ENCODE measurements around the gene FAM90A26.
"Not testable (repeated sequence)": the region's sequence is repeated elsewhere in the genome, so short reads cannot be mapped to it uniquely, and the experiment has no call there.

FAM90A26 gene

DNA sequence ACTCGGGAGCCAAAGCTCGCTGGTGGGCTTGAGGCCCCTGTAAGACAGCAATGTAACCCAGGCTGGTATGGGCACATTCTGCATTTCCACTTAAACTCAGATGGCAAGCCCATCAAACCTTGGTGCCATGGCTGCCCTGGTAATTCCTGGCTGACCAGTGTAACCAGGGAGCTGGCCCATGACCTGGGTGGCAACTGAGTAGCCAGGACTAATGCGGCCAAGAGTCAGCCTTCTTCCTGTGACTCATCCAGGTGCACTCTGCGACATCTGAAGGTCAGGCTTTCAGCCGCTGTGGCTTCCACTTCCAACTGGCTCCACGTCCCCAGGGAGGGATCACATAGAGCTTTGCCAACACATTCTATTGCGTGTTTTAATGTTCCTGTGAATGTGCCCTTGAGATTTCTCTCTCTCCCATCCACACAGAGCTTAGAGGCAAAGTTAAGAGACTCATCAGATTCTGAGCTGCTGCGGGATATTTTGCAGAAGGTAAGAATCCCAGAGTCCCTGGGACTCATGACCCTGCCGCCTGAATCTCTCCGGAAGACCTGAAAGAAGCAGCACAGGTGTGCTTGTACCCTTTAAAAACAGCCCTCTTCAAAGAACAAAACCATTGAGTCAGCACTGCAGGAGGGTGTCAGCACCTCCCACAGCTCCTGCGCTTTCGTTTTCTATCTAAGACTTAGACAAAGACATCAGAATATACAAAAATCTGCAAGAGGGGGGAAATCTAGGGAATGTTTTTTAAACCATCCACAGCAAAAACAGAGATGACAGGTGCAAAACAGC, 14.9 kb upstream of the FAM90A26 start:
- not testable (repeated sequence) for FAIRE-seq

DNA sequence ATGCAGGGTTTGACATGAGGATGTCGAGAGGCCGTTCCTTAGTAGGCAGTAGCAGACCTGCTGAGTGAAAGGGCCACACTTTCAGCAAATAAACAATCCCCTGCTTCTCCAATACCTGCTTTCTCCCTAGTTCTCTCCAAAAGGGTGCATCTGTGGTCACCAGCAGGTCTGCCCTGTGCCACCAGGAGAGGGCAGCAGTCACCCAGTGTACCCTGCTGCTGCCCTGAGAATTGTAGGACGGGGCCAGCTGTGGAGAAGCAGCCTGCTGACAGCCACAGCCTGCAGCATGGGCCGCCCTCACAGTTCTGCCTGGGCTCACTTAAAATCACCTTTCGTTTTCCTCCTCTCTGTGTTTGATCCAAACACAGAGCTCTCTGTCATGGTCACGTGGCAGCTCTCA, 11.8 kb upstream of the FAM90A26 start:
- not testable (repeated sequence) for DNase-seq (ENCODE audit: insufficient read length, low spot score); FAIRE-seq

More for the DNA sequence above, 14.9 kb upstream of the FAM90A26 start:
- not testable (repeated sequence) for DNase-seq (ENCODE audit: insufficient read length, low spot score)

DNA sequence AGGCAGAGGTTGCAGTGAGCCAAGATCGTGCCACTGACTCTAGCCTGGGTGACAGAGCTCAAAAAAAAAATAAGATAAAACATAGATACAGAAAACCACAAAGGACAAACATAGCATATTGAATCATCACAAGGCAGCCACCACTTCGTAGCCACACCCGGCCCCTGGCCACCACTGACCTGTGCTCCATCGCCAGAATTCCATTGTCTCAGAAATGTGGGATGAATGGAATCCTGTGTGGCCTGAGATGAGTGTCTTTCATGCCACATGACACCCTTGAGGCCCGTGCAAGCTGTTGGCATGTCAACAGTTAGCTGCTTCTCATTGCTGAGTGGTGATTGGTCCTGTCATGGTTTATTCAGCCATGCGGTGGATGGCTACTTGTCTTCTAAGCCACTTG, 10.2 kb upstream of the FAM90A26 start:
- DNase-seq (ENCODE audit: insufficient read length, low spot score); FAIRE-seq: not testable (repeated sequence)

DNA sequence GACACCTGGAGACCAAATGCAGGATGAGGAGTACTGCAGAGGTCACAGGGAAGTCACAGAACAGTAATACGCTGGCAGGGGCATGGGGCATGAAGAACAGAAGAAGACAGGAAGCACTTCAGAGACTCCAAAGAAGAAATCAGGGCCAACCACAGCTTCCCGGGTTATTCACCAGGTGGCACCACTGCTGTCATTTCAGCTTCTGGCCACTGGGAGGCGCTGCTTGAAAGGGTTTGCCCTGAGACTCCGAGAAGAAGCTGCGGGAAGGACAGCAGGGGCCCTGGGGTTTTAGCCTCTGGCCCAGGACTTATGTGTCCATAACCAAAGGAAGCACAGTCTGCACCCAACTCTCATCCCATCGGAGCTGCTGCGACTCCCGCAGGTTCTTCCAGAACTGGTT, 4.2 kb upstream of the FAM90A26 start:
- not testable (repeated sequence) for FAIRE-seq; DNase-seq (ENCODE audit: insufficient read length, low spot score)

DNA sequence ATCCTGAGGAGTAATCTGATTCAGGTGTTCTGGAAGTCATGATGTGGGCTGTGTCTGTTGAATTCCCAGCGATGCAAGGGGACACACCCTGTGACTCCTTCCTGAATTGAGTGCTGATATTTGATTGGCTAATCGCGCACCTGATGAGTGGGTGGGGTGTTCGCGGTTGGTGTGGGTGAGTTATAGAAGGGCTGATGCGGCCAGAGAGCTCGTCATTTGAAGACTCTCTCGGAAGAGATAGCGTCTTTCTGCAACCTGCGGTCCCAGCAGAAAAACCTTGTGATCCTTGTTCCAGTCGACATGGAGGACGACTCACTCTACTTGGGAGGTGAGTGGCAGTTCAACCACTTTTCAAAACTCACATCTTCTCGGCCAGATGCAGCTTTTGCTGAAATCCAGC, 40.1 kb downstream of the FAM90A26 start, which contains the start of gene USP17L10:
TSS of gene USP17L10 (plus strand) at position 301 of the 400 bp plus-strand sequence. CDS start at position 301, 0 bp downstream.
- FAIRE-seq; DNase-seq (ENCODE audit: insufficient read length, low spot score): not testable (repeated sequence)

DNA sequence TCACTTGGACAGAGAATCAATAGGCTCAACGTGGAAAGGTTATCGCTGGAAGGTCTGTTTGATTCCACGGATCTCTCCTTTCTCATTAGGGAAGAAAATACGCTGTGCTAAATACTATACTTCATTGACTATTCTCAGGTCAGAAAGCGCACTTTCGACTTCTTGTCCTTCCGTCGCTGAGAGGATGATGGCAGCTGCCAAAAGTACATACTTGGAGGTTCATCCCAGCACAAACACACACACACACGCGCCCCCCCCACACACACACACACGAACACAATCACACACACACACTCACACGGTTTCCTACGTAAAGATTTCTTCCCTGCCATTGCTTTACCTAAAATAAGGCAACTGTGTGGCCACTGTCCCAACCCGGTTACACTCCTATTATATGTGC, 44.5 kb downstream of the FAM90A26 start:
- DNase-seq (ENCODE audit: insufficient read length, low spot score); FAIRE-seq: not testable (repeated sequence)

DNA sequence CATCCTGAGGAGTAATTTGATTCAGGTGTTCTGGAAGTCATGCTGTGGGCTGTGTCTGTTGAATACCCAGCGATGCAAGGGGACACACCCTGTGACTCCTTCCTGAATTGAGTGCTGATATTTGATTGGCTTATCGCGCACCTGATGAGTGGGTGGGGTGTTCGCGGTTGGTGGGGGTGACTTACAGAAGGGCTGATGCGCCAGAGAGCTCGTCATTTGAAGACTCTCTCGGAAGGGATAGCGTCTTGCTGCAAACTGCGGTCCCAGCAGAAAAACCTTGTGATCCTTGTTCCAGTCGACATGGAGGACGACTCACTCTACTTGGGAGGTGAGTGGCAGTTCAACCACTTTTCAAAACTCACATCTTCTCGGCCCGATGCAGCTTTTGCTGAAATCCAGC, 44.9 kb downstream of the FAM90A26 start, which contains the start of gene USP17L11:
TSS of gene USP17L11 (plus strand) at position 301 of the 400 bp plus-strand sequence. CDS start at position 301, 0 bp downstream.
- DNase-seq (ENCODE audit: insufficient read length, low spot score); FAIRE-seq: not testable (repeated sequence)

DNA sequence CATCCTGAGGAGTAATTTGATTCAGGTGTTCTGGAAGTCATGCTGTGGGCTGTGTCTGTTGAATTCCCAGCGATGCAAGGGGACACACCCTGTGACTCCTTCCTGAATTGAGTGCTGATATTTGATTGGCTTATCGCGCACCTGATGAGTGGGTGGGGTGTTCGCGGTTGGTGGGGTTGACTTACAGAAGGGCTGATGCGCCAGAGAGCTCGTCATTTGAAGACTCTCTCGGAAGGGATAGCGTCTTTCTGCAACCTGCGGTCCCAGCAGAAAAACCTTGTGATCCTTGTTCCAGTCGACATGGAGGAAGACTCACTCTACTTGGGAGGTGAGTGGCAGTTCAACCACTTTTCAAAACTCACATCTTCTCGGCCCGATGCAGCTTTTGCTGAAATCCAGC, 49.6 kb downstream of the FAM90A26 start, which contains the start of gene USP17L12:
TSS of gene USP17L12 (plus strand) at position 301 of the 400 bp plus-strand sequence. CDS start at position 301, 0 bp downstream.
- DNase-seq (ENCODE audit: insufficient read length, low spot score); FAIRE-seq: not testable (repeated sequence)

DNA sequence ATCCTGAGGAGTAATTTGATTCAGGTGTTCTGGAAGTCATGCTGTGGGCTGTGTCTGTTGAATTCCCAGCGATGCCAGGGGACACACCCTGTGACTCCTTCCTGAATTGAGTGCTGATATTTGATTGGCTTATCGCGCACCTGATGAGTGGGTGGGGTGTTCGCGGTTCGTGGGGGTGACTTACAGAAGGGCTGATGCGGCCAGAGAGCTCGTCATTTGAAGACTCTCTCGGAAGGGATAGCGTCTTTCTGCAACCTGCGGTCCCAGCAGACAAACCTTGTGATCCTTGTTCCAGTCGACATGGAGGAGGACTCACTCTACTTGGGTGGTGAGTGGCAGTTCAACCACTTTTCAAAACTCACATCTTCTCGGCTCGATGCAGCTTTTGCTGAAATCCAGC, 54.4 kb downstream of the FAM90A26 start, which contains the start of gene USP17L13:
TSS of gene USP17L13 (plus strand) at position 301 of the 400 bp plus-strand sequence. CDS start at position 301, 0 bp downstream.
- not testable (repeated sequence) for DNase-seq (ENCODE audit: insufficient read length, low spot score); FAIRE-seq

Measured in GM19239 (cell line).